GM12878 (cell line): ENCODE measurements around the gene HDAC5. TPM values are rescaled to one million over a fixed set of nuclear protein-coding genes. Genes with fewer than 3 reads are reported as not detected.
"Not testable (repeated sequence)": the region's sequence is repeated elsewhere in the genome, so short reads cannot be mapped to it uniquely, and the experiment has no call there.

Experiments used
- ATAC-seq: fragments of 200-7000 bp; cut with Tn5 transposase; 3 replicates; pipeline ENCODE4 v1.9.1; 2020; ENCODE audit warnings: mild to moderate bottlenecking, moderate library complexity
- BruUV-seq: library from RNA; stranded (reverse); fragments of 400-500 nt; replicated peaks from 2 replicates; lab custom pipeline; 2021; lab: Mats Ljungman, UMichigan
- CTCF ChIA-PET: fragments of 300-600 bp; sonication (Branson Sonifier 250); formaldehyde crosslinking; extraction: SDS; loops from one replicate; lab custom pipeline; 2021; ENCODE audit warnings: inconsistent platforms; lab: Yijun Ruan, JAX
- POLR2A ChIA-PET: fragments of 350-600 bp; formaldehyde crosslinking; extraction: SDS; loops from one replicate; lab custom pipeline; 2021; ENCODE audit warnings: inconsistent platforms; lab: Charles Lee
- RAD21 ChIA-PET: fragments of 300-600 bp; sonication (Branson Sonifier 250); formaldehyde crosslinking; loops from one replicate; lab custom pipeline; 2023; ENCODE audit warnings: antibody characterized with exemption; ENCODE audit not compliant: unreplicated experiment; lab: Charles Lee
- SMC1A ChIA-PET: fragments of 300-600 bp; sonication (Branson Sonifier 250); formaldehyde crosslinking; loops from one replicate; lab custom pipeline; 2023; ENCODE audit not compliant: unreplicated experiment, uncharacterized antibody; lab: Charles Lee
- DNase-seq: peaks from one replicate; pipeline ENCODE4 v3.0.0-alpha.2; 2011; ENCODE audit warnings: low read depth, low spot score
- FAIRE-seq: peaks from 3 replicates; lab custom pipeline; 2011; peaks lifted over from hg19 to GRCh38; lab: Jason Lieb, UNC
- H2AFZ ChIP-seq: 2 replicates; pipeline ENCODE4 v1.6.0; 2011; ENCODE audit warnings: low read depth, low read length, control low read depth; ENCODE audit not compliant: control insufficient read depth
- H3K27ac ChIP-seq: 2 replicates; pipeline ENCODE4 v1.5.1; 2011; ENCODE audit warnings: control low read depth; ENCODE audit not compliant: control insufficient read depth, insufficient read depth
- H3K27me3 ChIP-seq, 2 experiments: replicated peaks in 1 of 2; 2 replicates each; pipeline versions ENCODE4 v1.6.0 to v1.6.1; 2011; ENCODE audit warnings: low read length in 1 of 2; ENCODE audit not compliant: control insufficient read depth in 2 of 2, insufficient read depth in 2 of 2
- H3K36me3 ChIP-seq, 2 experiments: 2 replicates each; pipeline ENCODE4 v1.5.1; 2011; ENCODE audit warnings: low read length in 1 of 2; ENCODE audit not compliant: control insufficient read depth in 2 of 2, insufficient read depth in 2 of 2
- H3K4me1 ChIP-seq: 2 replicates; pipeline ENCODE4 v1.6.1; 2011; ENCODE audit warnings: mild to moderate bottlenecking, low read length, moderate library complexity, mixed read lengths; ENCODE audit not compliant: control insufficient read depth, insufficient read depth
- H3K4me2 ChIP-seq: 2 replicates; pipeline ENCODE4 v1.6.0; 2011; ENCODE audit warnings: control low read depth; ENCODE audit not compliant: control insufficient read depth, insufficient read depth
- H3K4me3 ChIP-seq: fragments of 200-600 bp; sonication (generic); 2 replicates; pipeline ENCODE4 v1.5.1; 2016
- H3K79me2 ChIP-seq: 2 replicates; pipeline ENCODE4 v1.6.0; 2011; ENCODE audit warnings: low read length; ENCODE audit not compliant: control insufficient read depth, insufficient read depth
- H3K9ac ChIP-seq: 2 replicates; pipeline ENCODE4 v1.8.0; 2011; ENCODE audit warnings: low read length, control low read depth, mixed read lengths; ENCODE audit not compliant: control insufficient read depth, insufficient read depth
- H3K9me3 ChIP-seq: replicated peaks from 3 replicates; pipeline ENCODE4 v1.5.1; 2011; ENCODE audit warnings: mild to moderate bottlenecking, low read length; ENCODE audit not compliant: control insufficient read depth, insufficient read depth
- H4K20me1 ChIP-seq: 2 replicates; pipeline ENCODE4 v1.6.0; 2011; ENCODE audit not compliant: control insufficient read depth, insufficient read depth
- BCLAF1 ChIP-seq: fragments of 450-650 bp; IDR thresholded peaks from 2 replicates; pipeline ENCODE4 v1.6.1; 2017; ENCODE audit warnings: antibody characterized with exemption, mild to moderate bottlenecking, moderate library complexity
- WGBS: methylation state at CpG from one replicate; pipeline ENCODE4 v1.1.6; 2016; ENCODE audit warnings: low lambda C conversion rate; ENCODE audit not compliant: insufficient replicate concordance, insufficient coverage; ENCODE audit errors: missing lambda C conversion rate; 5-methylcytosine and 5-hydroxymethylcytosine counted together
- in situ Hi-C: fragments of 300-500 bp; cut with MboI; formaldehyde crosslinking; loops from 9 replicates; pipeline ENCODE4 v1.14.3; 2018; ENCODE audit warnings: mixed read lengths
- intact Hi-C: fragments of 100-400 bp; cut with micrococcal nuclease; formaldehyde crosslinking; loops from one replicate; pipeline ENCODE4 v1.14.2; 2022; ENCODE audit not compliant: unreplicated experiment
- polyA plus RNA-seq, 11 experiments: library from polyadenylated mRNA; depleted of rRNA in 4 of 11; unstranded in 6 of 11; stranded (reverse) in 5 of 11; fragments of >200 nt; fragmentation: Nextera tagmentation in 4 of 11; fragmentation: Illumina TruSeq in 1 of 11; extraction: Ambion mirVana in 4 of 11; extraction: Trizol in 1 of 11; gene quantifications; 1 replicate in 1 of 11; 2 replicates in 10 of 11; pipeline versions ENCODE4 v1.2.1 to v1.2.3, GENCODE V29; 2011 to 2016; ENCODE audit warnings: inconsistent platforms in 2 of 11, missing spikeins in 2 of 11, low read depth in 1 of 11
- total RNA-seq, 4 experiments: library from RNA; depleted of rRNA in 3 of 4; stranded (reverse); fragments of >200 nt in 3 of 4; fragmentation: Illumina TruSeq in 1 of 4; extraction: Trizol in 1 of 4; gene quantifications; 2 replicates each; pipeline versions ENCODE4 v1.2.1 to v1.2.3, GENCODE V29; 2013 to 2021

The HDAC5 gene
- total and polyA plus RNA-seq, 10 of the 15 experiments (the other 5 are each of a cell fraction or from before 2014, with no cell fraction given) = 1.1 to 58.0 (median 27.3) TPM

- no peak for TF ChIP-seq BCLAF1
These were observed 86.0 kb downstream of the HDAC5 start (continued) for GRCh38 chr17:44037471-44037870.

- H4K20me1 ChIP-seq, ATAC-seq, H3K9me3 ChIP-seq, H3K79me2 ChIP-seq, SMC1A ChIA-PET, BruUV-seq, H3K27me3 ChIP-seq, H3K4me1 ChIP-seq, H3K9ac ChIP-seq, POLR2A ChIA-PET, in situ Hi-C loops, H3K4me3 ChIP-seq, RAD21 ChIA-PET, DNase-seq, H2AFZ ChIP-seq, intact Hi-C loops, CTCF ChIA-PET, H3K4me2 ChIP-seq, H3K27ac ChIP-seq: not testable (repeated sequence)
- peak; percentile 18 for FAIRE-seq
- no CpG with 5 or more reads among the region's 3 CpGs for WGBS
- H3K36me3 ChIP-seq = peaks cover 19 to 30% of the 10 kb centered on the region in 2 experiments
These were observed 88.8 kb downstream of the HDAC5 start for GRCh38 chr17:44034688-44035087.
